ENCODE results near the gene HOMER3.

DNA sequence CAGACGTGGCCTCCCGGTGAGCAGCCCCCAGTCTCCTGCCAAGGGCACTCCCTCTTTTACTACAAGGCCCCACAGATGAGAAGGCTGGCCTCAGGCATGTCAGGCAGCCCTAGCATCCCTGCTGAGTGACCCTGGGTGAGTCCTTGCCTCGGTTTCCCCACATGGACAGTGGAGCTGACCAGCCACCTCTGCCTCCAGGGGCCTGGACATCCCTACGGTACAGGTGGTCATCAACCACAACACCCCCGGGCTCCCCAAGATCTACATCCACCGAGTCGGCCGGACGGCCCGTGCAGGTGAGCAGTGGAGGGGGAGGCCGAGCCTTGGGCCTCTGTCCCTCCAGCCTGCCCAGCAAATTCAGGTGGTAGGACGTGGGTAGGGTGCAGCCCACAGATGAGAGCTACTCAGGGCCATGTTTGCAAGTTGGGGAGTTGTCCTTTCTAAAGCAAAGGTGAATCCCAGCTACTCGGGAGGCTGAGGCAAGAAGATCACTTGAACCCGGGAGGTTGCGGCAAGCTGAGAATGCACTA lies 16.3 kb downstream of the HOMER3 start:
- TF ChIP-seq POLR2A (IDR thresholded peaks at IDR 0.05; ENCODE audit: low read length), result no peak
- no peak for TF ChIP-seq GATA1 (IDR thresholded peaks at IDR 0.05; ENCODE audit: low read depth, low read length)

All from erythroblast (primary cell).